Measurements from ENCODE around the gene POLA2. TPM values are rescaled to one million over a fixed set of nuclear protein-coding genes. Genes with fewer than 3 reads are reported as not detected.
A peak's percentile ranks its signal among the peaks of the same experiment; 100 is the strongest.

Gene POLA2
- total and polyA plus RNA-seq, 2 donors (not counting 1 experiment from before 2014, with no cell fraction given) = 2.8 to 9.8 TPM

GRCh38 chr11:65310736-65311135 is 49.0 kb downstream of the POLA2 start:
- peak overlapping the region; percentile 79 for H3K4me2 ChIP-seq (ENCODE audit: extremely low read depth, insufficient read depth, low read length)
- H3K9ac ChIP-seq (ENCODE audit: insufficient read depth, low read length) = peak overlapping the region; percentile 49
- no peaks in the 10 kb centered on the region for H3K36me3 ChIP-seq (ENCODE audit: control insufficient read depth, insufficient read depth, low read length)
- TF ChIP-seq EZH2 (IDR thresholded peaks at IDR 0.05; ENCODE audit: low read length, missing control alignments) = no peak
- TF ChIP-seq, protein P1, sequence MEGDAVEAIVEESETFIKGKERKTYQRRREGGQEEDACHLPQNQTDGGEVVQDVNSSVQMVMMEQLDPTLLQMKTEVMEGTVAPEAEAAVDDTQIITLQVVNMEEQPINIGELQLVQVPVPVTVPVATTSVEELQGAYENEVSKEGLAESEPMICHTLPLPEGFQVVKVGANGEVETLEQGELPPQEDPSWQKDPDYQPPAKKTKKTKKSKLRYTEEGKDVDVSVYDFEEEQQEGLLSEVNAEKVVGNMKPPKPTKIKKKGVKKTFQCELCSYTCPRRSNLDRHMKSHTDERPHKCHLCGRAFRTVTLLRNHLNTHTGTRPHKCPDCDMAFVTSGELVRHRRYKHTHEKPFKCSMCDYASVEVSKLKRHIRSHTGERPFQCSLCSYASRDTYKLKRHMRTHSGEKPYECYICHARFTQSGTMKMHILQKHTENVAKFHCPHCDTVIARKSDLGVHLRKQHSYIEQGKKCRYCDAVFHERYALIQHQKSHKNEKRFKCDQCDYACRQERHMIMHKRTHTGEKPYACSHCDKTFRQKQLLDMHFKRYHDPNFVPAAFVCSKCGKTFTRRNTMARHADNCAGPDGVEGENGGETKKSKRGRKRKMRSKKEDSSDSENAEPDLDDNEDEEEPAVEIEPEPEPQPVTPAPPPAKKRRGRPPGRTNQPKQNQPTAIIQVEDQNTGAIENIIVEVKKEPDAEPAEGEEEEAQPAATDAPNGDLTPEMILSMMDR (conservative IDR thresholded peaks at IDR 0.05 in 1 of 2, IDR thresholded peaks at IDR 0.05 in 1 of 2; ENCODE audit: low read depth in 1 of 2, low read length in 2 of 2) = no peak
- peaks cover 36% of the 10 kb centered on the region for H3K4me1 ChIP-seq (ENCODE audit: control insufficient read depth, extremely low read depth, insufficient read depth, low read length)
- H3K9me3 ChIP-seq (ENCODE audit: control insufficient read depth, insufficient read depth, low read depth, low read length) = no peaks in the 10 kb centered on the region
- H3K27me3 ChIP-seq (ENCODE audit: control insufficient read depth, insufficient read depth, low read length) = no peaks in the 10 kb centered on the region
- no peak overlapping the region for H2AFZ ChIP-seq (ENCODE audit: low read length)
- peak; percentile 61 to 74 for DNase-seq (ENCODE audit: low read depth in 2 of 2)
- no peaks in the 10 kb centered on the region for H4K20me1 ChIP-seq (ENCODE audit: control insufficient read depth, extremely low read depth, insufficient read depth, low read length)
- H3K4me3 ChIP-seq (replicated peaks in 1 of 4; ENCODE audit: control extremely low read depth in 1 of 4, insufficient read depth in 1 of 4, low read depth in 3 of 4, low read length in 4 of 4) = peak overlapping the region in 1 of 4 experiments; percentile 6
- H3K79me2 ChIP-seq (ENCODE audit: control insufficient read depth, insufficient read depth, low read length) = peaks cover 23% of the 10 kb centered on the region
- peak overlapping the region; percentile 84 for H3K27ac ChIP-seq (ENCODE audit: insufficient read depth, low read length)

- TF ChIP-seq, protein P1 (conservative IDR thresholded peaks at IDR 0.05 in 1 of 2, IDR thresholded peaks at IDR 0.05 in 1 of 2; ENCODE audit: low read depth in 1 of 2, low read length in 2 of 2) = no peak
- TF ChIP-seq EZH2 (IDR thresholded peaks at IDR 0.05; ENCODE audit: low read length, missing control alignments) = no peak
- peak overlapping the region; percentile 41 for H3K9ac ChIP-seq (ENCODE audit: insufficient read depth, low read length)
- DNase-seq (ENCODE audit: low read depth in 2 of 2) = peak in 1 of 2 donors; percentile 81
Measured at GRCh38 chr11:65311170-65311678, 49.5 kb downstream of the POLA2 start.

GRCh38 chr11:65314501-65315203 is 52.9 kb downstream of the POLA2 start, which contains the start of gene CDC42EP2:
Gene CDC42EP2 (plus strand): TSS chr11:65314866. CDS start chr11:65320899, 6,033 bp downstream.
- Histone ChIP-seq H3K4me1 (ENCODE audit: control insufficient read depth, extremely low read depth, insufficient read depth, low read length) (peaks cover 24% of the 10 kb centered on the region), H3K36me3 (ENCODE audit: control insufficient read depth, insufficient read depth, low read length) (peaks cover 2% of the 10 kb centered on the region), H2AFZ (ENCODE audit: low read length) (no peak within 1 kb of the TSS), H3K27ac (ENCODE audit: insufficient read depth, low read length) (peak within 1 kb of the TSS; percentile 99), H3K79me2 (ENCODE audit: control insufficient read depth, insufficient read depth, low read length) (peaks cover 56% of the 10 kb centered on the region), H3K9ac (ENCODE audit: insufficient read depth, low read length) (peak within 1 kb of the TSS; percentile 99), H3K27me3 (ENCODE audit: control insufficient read depth, insufficient read depth, low read length) (no peaks in the 10 kb centered on the region), H3K9me3 (ENCODE audit: control insufficient read depth, insufficient read depth, low read depth, low read length) (no peaks in the 10 kb centered on the region), H3K4me2 (ENCODE audit: extremely low read depth, insufficient read depth, low read length) (peak within 1 kb of the TSS; percentile 99), H3K4me3 (replicated peaks in 1 of 4; ENCODE audit: control extremely low read depth in 1 of 4, insufficient read depth in 1 of 4, low read depth in 3 of 4, low read length in 4 of 4) (peak within 1 kb of the TSS; percentile 48 to 97 (median 76)), H4K20me1 (ENCODE audit: control insufficient read depth, extremely low read depth, insufficient read depth, low read length) (no peaks in the 10 kb centered on the region)
- DNase-seq (ENCODE audit: low read depth in 2 of 2) = peak; percentile 76 to 85
- no peak for TF ChIP-seq EZH2 (IDR thresholded peaks at IDR 0.05; ENCODE audit: low read length, missing control alignments)
- TF ChIP-seq, protein P1 (conservative IDR thresholded peaks at IDR 0.05 in 1 of 2, IDR thresholded peaks at IDR 0.05 in 1 of 2; ENCODE audit: low read depth in 1 of 2, low read length in 2 of 2) = no peak

More at GRCh38 chr11:65311170-65311678, 49.5 kb downstream of the POLA2 start:
- Histone ChIP-seq H2AFZ (ENCODE audit: low read length) (no peak overlapping the region), H3K79me2 (ENCODE audit: control insufficient read depth, insufficient read depth, low read length) (peaks cover 28% of the 10 kb centered on the region), H3K4me2 (ENCODE audit: extremely low read depth, insufficient read depth, low read length) (peak overlapping the region; percentile 79), H3K27me3 (ENCODE audit: control insufficient read depth, insufficient read depth, low read length) (no peaks in the 10 kb centered on the region), H4K20me1 (ENCODE audit: control insufficient read depth, extremely low read depth, insufficient read depth, low read length) (no peaks in the 10 kb centered on the region), H3K27ac (ENCODE audit: insufficient read depth, low read length) (peak overlapping the region; percentile 84), H3K9me3 (ENCODE audit: control insufficient read depth, insufficient read depth, low read depth, low read length) (no peaks in the 10 kb centered on the region), H3K36me3 (ENCODE audit: control insufficient read depth, insufficient read depth, low read length) (no peaks in the 10 kb centered on the region), H3K4me1 (ENCODE audit: control insufficient read depth, extremely low read depth, insufficient read depth, low read length) (peaks cover 35% of the 10 kb centered on the region), H3K4me3 (replicated peaks in 1 of 4; ENCODE audit: control extremely low read depth in 1 of 4, insufficient read depth in 1 of 4, low read depth in 3 of 4, low read length in 4 of 4) (peak overlapping the region in 1 of 4 experiments; percentile 2)
